ES-I3 (cell line): Measurements from ENCODE around the gene UBE2V1.
"Not testable (repeated sequence)": the region's sequence is repeated elsewhere in the genome, so short reads cannot be mapped to it uniquely, and the experiment has no call there.

Experiments
- H3K36me3 ChIP-seq: 2 replicates; pipeline ENCODE4 v1.6.1; 2013; ENCODE audit warnings: mild to moderate bottlenecking, low read length, control low read depth, moderate library complexity; ENCODE audit not compliant: insufficient read depth
- H3K4me1 ChIP-seq: 2 replicates; pipeline ENCODE4 v1.6.1; 2013; ENCODE audit warnings: mild to moderate bottlenecking, control low read depth, low read length; ENCODE audit not compliant: insufficient read depth
- H3K9ac ChIP-seq: 2 replicates; pipeline ENCODE4 v1.6.1; 2013; ENCODE audit warnings: low read depth, mild to moderate bottlenecking, low read length, moderate library complexity
- H3K9me3 ChIP-seq: 2 replicates; pipeline ENCODE4 v1.6.1; 2013; ENCODE audit warnings: mild to moderate bottlenecking, low read length, moderate library complexity; ENCODE audit not compliant: control insufficient read depth, insufficient read depth

UBE2V1 gene

GRCh38 chr20:50085481-50086365 lies 27.2 kb downstream of the UBE2V1 start:
- peaks cover 21% of the 10 kb centered on the region for H3K4me1 ChIP-seq
- H3K9me3 ChIP-seq: no peaks in the 10 kb centered on the region
- H3K9ac ChIP-seq: no peak overlapping the region
- H3K36me3 ChIP-seq: peaks cover 14% of the 10 kb centered on the region

- Histone ChIP-seq H3K9ac (no peak overlapping the region), H3K36me3 (peaks cover 14% of the 10 kb centered on the region), H3K4me1 (peaks cover 21% of the 10 kb centered on the region), H3K9me3 (no peaks in the 10 kb centered on the region)
Measured at GRCh38 chr20:50085146-50085480, 27.8 kb downstream of the UBE2V1 start.

DNA sequence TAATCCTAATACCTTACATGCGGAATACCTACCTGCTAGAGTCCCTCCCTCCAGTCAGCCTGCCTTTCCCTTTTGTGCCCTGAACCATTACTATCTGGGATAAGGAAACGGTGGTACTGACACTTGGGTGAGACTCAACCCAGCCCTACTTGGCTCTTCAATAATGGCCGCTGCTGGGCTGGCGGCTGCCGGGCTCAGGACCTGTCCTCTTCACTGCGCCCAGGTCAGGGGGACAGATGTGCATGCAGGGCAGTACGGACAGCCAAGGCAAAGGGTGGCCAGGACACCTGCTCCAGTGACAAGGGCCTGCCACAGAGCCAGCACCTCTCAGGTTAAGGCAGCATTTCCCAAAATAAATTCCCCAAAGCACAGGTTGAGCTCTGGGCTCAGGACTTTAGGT lies 29.9 kb downstream of the UBE2V1 start:
- H3K9ac ChIP-seq: no peak overlapping the region
- peaks cover 21% of the 10 kb centered on the region for H3K4me1 ChIP-seq

GRCh38 chr20:50082056-50082455 lies 30.9 kb downstream of the UBE2V1 start:
- not testable (repeated sequence) for H3K9ac ChIP-seq, H3K9me3 ChIP-seq
- H3K36me3 ChIP-seq: peaks cover 14% of the 10 kb centered on the region
- peaks cover 13% of the 10 kb centered on the region for H3K4me1 ChIP-seq

More for the DNA sequence above, 29.9 kb downstream of the UBE2V1 start:
- Histone ChIP-seq H3K36me3 (peaks cover 14% of the 10 kb centered on the region), H3K9me3 (no peaks in the 10 kb centered on the region)

GRCh38 chr20:50077818-50078601 lies 34.9 kb downstream of the UBE2V1 start:
- no peaks in the 10 kb centered on the region for H3K9me3 ChIP-seq
- H3K36me3 ChIP-seq: peaks cover 3% of the 10 kb centered on the region
- no peak overlapping the region for H3K9ac ChIP-seq
- no peaks in the 10 kb centered on the region; the same call in 1 of the 2 replicates for H3K4me1 ChIP-seq

DNA sequence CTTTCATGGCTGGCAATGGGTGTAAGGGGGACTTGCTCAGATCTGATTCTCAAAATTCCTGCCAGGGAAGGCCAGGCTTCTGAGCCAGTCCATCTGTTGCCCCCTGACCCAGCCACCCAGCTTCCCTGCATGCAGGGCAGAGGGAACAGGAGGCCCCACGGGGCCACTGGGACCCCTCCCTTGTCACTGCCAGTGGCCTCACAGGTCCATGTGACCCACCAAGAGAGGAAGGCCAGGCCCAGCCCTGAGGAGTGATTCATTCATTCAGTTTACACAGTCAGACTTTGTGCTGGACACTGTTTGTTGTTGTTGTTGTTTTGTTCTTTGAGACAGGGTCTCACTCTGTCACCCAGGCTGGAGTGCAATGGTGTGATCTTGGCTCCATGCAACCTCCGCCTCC lies 39.5 kb downstream of the UBE2V1 start:
- Histone ChIP-seq H3K36me3 (no peaks in the 10 kb centered on the region), H3K9me3 (no peaks in the 10 kb centered on the region), H3K9ac (no peak overlapping the region), H3K4me1 (no peaks in the 10 kb centered on the region; the same call in 1 of the 2 replicates)

GRCh38 chr20:50071039-50071888 lies 41.7 kb downstream of the UBE2V1 start:
- no peaks in the 10 kb centered on the region for H3K36me3 ChIP-seq
- peak overlapping the region; percentile 42; the same call in 1 of the 2 replicates for H3K9ac ChIP-seq
- peaks cover 9% of the 10 kb centered on the region; the same call in 1 of the 2 replicates for H3K4me1 ChIP-seq
- no peaks in the 10 kb centered on the region for H3K9me3 ChIP-seq

- Histone ChIP-seq H3K36me3 (no peaks in the 10 kb centered on the region), H3K4me1 (peaks cover 9% of the 10 kb centered on the region; the same call in 1 of the 2 replicates), H3K9ac (no peak overlapping the region), H3K9me3 (no peaks in the 10 kb centered on the region)
Measured at GRCh38 chr20:50070361-50070760, 42.6 kb downstream of the UBE2V1 start.

- Histone ChIP-seq H3K4me1 (peaks cover 9% of the 10 kb centered on the region; the same call in 1 of the 2 replicates), H3K36me3 (no peaks in the 10 kb centered on the region), H3K9ac (no peak overlapping the region), H3K9me3 (no peaks in the 10 kb centered on the region)
Measured at GRCh38 chr20:50068041-50068651, 44.8 kb downstream of the UBE2V1 start.

DNA sequence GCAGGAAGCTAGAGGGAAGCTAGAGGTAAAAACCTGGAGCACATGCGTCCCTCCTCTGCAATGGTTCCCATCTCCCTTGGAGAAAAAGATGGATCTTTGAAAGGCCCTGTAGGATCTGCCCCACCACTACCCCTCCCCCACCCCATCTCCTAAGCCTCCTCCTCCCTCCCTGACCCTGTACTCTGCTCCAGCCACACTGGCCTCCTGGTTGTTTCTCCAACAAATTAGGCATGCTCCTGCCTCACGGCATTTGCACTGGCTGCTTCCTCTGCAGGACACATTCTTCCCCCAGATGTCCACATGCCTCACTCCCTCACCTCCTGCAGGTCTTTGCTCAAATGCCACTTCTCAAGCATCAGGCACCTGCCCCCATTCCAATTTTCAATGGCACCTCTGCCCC lies 45.5 kb downstream of the UBE2V1 start:
- Histone ChIP-seq H3K36me3 (no peaks in the 10 kb centered on the region), H3K9me3 (no peaks in the 10 kb centered on the region), H3K4me1 (peaks cover 9% of the 10 kb centered on the region; the same call in 1 of the 2 replicates), H3K9ac (no peak overlapping the region)

DNA sequence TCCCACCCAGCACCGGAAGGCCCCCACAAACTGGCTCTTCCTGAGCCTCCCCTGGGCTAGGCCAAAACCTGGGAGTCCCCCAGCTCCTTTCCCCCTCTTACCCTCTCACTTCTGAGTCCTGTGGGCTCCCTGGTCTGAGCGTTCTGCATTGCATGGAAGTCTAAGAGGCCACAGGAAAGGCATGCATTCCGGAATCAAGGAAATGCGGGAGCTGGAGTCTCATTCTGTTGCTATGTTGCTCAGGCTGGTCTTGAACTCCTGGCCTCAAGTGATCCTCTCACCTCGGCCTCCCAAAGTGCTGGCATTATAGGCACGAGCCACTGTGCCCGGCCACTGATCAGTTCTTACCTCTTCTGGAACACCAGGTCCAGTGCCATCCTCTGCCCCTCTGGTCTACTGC lies 45.9 kb downstream of the UBE2V1 start:
- Histone ChIP-seq H3K36me3 (no peaks in the 10 kb centered on the region), H3K4me1 (peaks cover 9% of the 10 kb centered on the region; the same call in 1 of the 2 replicates), H3K9me3 (no peaks in the 10 kb centered on the region), H3K9ac (no peak overlapping the region)

DNA sequence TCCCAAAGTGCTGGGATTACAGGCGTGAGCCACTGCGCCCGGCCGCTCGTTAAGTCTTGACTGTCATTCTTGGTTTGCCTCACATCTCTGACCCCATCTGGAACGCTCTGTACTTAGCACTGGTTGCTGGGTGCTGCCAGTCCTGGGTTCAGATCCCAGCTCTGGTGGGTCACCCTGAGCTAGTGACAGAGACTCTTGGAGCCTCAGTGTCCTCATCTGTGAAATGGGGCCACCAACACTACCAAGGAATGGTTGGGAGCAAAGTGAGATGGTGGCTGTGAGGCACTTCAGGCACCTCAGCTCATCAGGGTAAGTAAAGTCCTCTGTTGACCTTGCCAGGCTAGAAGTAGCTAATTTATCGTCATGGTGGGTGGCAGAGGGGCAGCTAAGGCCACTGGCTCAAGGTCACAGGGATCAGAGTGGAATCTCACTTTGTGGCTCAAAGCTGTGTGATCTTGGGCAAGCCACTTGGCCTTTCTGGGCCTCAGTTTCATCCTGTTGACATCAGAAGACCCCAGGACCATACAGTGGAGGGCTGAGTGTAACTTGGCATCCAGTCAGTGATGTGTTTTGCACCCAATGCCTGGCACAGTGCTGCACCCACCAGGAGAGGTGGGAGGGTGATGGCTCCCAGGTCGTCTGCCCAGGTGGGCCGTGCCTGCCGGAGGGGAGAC lies 46.7 kb downstream of the UBE2V1 start:
- Histone ChIP-seq H3K36me3 (no peaks in the 10 kb centered on the region), H3K9ac (no peak overlapping the region), H3K4me1 (peaks cover 9% of the 10 kb centered on the region; the same call in 1 of the 2 replicates), H3K9me3 (no peaks in the 10 kb centered on the region)

DNA sequence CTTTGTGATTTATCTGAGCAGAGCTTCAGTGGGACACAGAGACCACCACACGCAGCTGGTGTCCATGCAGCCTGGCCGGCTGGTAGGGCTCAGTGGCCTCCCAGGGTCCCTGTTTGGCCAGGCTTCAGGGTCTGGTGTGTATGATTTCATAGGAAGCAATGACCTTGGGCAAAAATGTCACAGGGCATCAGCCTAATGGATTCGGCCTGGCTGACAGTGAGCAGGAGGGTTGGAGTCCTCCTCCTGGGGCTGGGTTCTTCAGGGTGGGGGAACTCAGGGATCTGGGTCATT lies 47.7 kb downstream of the UBE2V1 start:
- no peaks in the 10 kb centered on the region for H3K36me3 ChIP-seq
- no peaks in the 10 kb centered on the region for H3K9me3 ChIP-seq
- H3K9ac ChIP-seq: no peak overlapping the region
- peaks cover 9% of the 10 kb centered on the region; the same call in 1 of the 2 replicates for H3K4me1 ChIP-seq
